Left ventricle myocardium inferior (tissue), 1 donor: Measurements from ENCODE around the gene CD63. TPM values are rescaled to one million over a fixed set of nuclear protein-coding genes. Genes with fewer than 3 reads are reported as not detected.
"Not testable (repeated sequence)": the region's sequence is repeated elsewhere in the genome, so short reads cannot be mapped to it uniquely, and the experiment has no call there.

Experiments
- DNase-seq: peaks from one replicate; pipeline ENCODE4 v3.0.0-alpha.2; 2020
- H3K27ac ChIP-seq: fragments of 200-600 bp; replicated peaks from 2 replicates; pipeline ENCODE4 v1.8.0; 2021
- H3K27me3 ChIP-seq: fragments of 200-600 bp; 2 replicates; pipeline ENCODE4 v1.8.0; 2021; ENCODE audit warnings: low read depth
- H3K36me3 ChIP-seq: fragments of 200-600 bp; 2 replicates; pipeline ENCODE4 v1.8.0; 2021
- H3K4me1 ChIP-seq: fragments of 200-600 bp; 2 replicates; pipeline ENCODE4 v1.8.0; 2021
- H3K4me3 ChIP-seq: fragments of 200-600 bp; 2 replicates; pipeline ENCODE4 v1.8.0; 2021; ENCODE audit warnings: mild to moderate bottlenecking, moderate library complexity
- H3K9me3 ChIP-seq: fragments of 200-600 bp; replicated peaks from 2 replicates; pipeline ENCODE4 v1.8.0; 2021
- intact Hi-C: fragments of 100-400 bp; cut with micrococcal nuclease; formaldehyde crosslinking; loops from one replicate; pipeline ENCODE4 v1.11.0; 2022
- total RNA-seq: library from RNA; stranded (reverse); fragmentation: NEBNext Ultra II Directional; extraction: Animal tissue kit (Norgen Biotek cat#: 25700); gene quantifications from one replicate; pipeline ENCODE4 v1.2.1, GENCODE V29; 2021
- TF ChIP-seq, protein P1 (sequence below): fragments of 200-600 bp; IDR thresholded peaks from 2 replicates; pipeline ENCODE4 v1.8.0; 2021; ENCODE audit warnings: antibody characterized with exemption, mild to moderate bottlenecking, borderline replicate concordance
- donor health status: DM: no; HTN: yes; CAD: no; lungs with severe emphysema.

The CD63 gene
- total RNA-seq, 1 donor from 2014 or later = 705 TPM

DNA sequence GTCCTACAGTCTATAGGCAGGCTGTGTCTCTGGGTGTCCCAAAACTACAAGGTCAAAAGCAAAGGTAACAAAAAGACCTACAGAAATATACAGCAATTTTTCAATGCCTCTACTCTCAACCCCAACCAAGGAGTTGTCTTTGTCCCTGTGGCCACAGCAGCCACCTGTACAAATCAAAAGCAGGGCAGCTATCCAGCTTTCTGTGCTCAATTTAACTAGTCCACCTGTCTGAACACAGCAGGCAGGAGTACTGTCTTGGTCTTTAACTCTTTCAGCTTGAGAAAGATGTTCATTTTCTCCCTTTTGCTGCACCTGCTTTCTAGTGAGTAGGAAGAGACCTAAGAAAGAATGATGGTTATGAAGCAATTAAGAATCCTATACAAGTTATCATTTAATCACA lies 33.8 kb upstream of the CD63 start:
- H3K9me3 ChIP-seq = no peaks in the 10 kb centered on the region
- H3K4me3 ChIP-seq = no peak overlapping the region
- TF ChIP-seq, protein P1, sequence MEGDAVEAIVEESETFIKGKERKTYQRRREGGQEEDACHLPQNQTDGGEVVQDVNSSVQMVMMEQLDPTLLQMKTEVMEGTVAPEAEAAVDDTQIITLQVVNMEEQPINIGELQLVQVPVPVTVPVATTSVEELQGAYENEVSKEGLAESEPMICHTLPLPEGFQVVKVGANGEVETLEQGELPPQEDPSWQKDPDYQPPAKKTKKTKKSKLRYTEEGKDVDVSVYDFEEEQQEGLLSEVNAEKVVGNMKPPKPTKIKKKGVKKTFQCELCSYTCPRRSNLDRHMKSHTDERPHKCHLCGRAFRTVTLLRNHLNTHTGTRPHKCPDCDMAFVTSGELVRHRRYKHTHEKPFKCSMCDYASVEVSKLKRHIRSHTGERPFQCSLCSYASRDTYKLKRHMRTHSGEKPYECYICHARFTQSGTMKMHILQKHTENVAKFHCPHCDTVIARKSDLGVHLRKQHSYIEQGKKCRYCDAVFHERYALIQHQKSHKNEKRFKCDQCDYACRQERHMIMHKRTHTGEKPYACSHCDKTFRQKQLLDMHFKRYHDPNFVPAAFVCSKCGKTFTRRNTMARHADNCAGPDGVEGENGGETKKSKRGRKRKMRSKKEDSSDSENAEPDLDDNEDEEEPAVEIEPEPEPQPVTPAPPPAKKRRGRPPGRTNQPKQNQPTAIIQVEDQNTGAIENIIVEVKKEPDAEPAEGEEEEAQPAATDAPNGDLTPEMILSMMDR = no peak
- no peaks in the 10 kb centered on the region for H3K4me1 ChIP-seq
- no peak overlapping the region for H3K27ac ChIP-seq
- DNase-seq = no peak
- peaks cover 49% of the 10 kb centered on the region for H3K36me3 ChIP-seq
- intact Hi-C loops = no loop called here
- H3K27me3 ChIP-seq = no peaks in the 10 kb centered on the region

DNA sequence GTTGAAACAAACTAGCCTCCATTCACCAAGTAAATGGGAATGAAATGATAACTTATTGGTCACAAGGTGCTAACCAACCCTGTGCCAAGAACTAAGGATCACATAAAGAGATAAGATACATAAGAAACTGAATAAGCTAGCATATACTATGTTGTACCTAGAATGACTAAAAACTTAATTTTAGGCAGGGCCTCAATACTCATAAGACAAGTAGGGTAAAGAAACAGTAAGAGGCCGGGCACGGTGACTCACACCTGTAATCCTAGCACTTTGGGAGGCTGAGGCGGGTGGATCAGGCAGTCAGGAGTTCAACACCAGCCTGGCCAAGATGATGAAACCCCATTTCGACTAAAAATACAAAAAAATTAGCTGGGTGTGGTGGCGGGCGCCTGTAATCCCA lies 31.9 kb upstream of the CD63 start:
- H3K4me1 ChIP-seq = no peaks in the 10 kb centered on the region
- H3K36me3 ChIP-seq = peaks cover 62% of the 10 kb centered on the region
- H3K9me3 ChIP-seq = no peaks in the 10 kb centered on the region
- TF ChIP-seq, protein P1 = no peak
- no peak for DNase-seq
- no peak overlapping the region for H3K27ac ChIP-seq
- no peak overlapping the region for H3K4me3 ChIP-seq
- intact Hi-C loops = no loop called here
- H3K27me3 ChIP-seq = no peaks in the 10 kb centered on the region

DNA sequence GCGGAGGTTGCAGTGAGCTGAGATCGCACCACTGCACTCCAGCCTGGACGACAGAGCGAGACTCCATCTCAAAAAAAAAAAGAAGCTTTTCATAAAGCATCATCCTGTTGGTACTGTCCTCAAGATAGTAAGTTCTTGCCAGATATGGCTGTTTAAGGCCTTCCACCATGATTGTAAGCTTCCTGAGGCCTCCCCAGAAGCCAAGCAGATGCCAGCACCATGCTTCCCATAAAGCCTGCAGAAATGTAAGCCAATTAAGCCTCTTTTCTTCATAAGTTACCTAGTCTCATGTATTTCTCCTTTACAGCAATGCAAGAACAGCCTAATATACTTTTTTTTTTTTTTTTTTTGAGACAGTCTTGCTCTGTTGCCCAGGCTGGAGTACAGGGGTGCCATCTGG lies 29.8 kb upstream of the CD63 start:
- intact Hi-C loops, H3K4me1 ChIP-seq, H3K27ac ChIP-seq, H3K9me3 ChIP-seq, H3K27me3 ChIP-seq, H3K4me3 ChIP-seq, DNase-seq: not testable (repeated sequence)
- peaks cover 79% of the 10 kb centered on the region for H3K36me3 ChIP-seq

DNA sequence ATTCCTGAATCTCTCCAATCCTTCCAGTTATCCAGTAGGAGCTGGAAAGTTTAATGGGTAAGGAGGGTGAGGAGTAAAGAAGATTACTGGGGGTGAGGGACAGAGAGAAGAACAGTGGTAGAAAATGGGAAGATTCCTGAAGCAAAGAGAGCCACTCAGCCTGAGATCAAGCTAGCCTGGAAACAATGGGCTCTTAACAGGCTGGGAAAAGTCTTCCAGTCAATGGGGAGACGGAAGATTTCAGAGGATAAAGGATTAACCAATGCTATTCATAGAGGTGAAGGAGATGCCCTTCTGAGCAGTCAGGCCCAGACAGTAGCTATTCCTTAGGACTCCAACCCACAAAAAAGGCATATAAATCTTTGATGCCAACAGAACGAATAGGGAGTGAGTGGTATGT lies 28.9 kb upstream of the CD63 start:
- H3K27me3 ChIP-seq = no peaks in the 10 kb centered on the region
- no peaks in the 10 kb centered on the region for H3K4me1 ChIP-seq
- no peak overlapping the region for H3K4me3 ChIP-seq
- H3K36me3 ChIP-seq = peaks cover 81% of the 10 kb centered on the region
- TF ChIP-seq, protein P1 = no peak
- intact Hi-C loops = no loop called here
- H3K27ac ChIP-seq = no peak overlapping the region
- H3K9me3 ChIP-seq = no peaks in the 10 kb centered on the region
- DNase-seq = no peak

DNA sequence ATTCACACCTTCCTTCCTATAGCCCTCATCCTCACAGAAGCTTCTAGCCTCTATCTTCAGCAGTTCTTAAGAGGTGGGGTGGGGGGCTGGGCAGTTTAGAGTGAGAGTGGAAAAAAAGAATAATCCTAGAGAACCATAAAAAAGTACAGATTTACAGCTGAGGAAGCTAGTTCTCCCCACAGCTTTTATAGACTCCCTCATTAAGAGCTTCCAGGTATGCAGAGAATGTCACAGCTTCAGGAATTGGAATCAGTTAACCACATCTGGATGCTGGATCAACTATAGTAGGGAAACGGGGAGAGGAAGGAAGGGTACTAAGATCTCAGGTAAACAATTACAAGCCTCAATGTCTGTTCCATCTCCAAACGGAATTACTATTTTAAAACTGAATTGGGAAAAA lies 26.4 kb upstream of the CD63 start:
- TF ChIP-seq, protein P1 = no peak
- Histone ChIP-seq H3K4me3 (no peak overlapping the region), H3K36me3 (peaks cover 88% of the 10 kb centered on the region), H3K27ac (no peak overlapping the region), H3K4me1 (no peaks in the 10 kb centered on the region), H3K9me3 (no peaks in the 10 kb centered on the region), H3K27me3 (no peaks in the 10 kb centered on the region)
- DNase-seq = no peak
- intact Hi-C loops = no loop called here

DNA sequence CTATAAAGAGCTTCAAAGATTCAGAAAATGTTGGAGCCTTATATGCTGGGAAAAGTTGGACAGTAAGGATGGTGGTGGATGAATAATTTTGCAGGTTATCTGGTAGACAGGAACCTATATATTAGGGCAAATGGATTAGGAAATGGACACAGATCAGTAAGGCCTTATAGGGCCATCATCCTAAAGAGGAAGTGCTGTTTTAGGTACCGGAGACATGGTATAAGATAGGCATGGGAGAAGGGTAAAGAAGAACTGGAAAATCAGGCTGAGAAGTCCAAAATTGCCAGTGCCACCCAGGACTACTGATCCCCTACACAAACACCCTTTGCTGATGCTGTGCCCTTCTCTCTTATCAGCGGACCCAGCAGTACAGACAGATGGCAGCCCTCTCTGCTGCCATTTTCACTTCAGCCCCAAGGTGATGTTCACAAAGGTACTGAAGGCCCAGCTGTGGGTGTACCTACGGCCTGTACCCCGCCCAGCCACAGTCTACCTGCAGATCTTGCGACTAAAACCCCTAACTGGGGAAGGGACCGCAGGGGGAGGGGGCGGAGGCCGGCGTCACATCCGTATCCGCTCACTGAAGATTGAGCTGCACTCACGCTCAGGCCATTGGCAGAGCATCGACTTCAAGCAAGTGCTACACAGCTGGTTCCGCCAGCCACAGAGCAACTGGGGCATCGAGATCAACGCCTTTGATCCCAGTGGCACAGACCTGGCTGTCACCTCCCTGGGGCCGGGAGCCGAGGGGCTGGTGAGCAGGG lies 19.6 kb upstream of the CD63 start:
- DNase-seq = no peak

More for the DNA sequence above, 19.6 kb upstream of the CD63 start:
- Histone ChIP-seq H3K27me3 (no peaks in the 10 kb centered on the region), H3K27ac (no peak overlapping the region), H3K4me1 (peaks cover 50% of the 10 kb centered on the region), H3K4me3 (no peak overlapping the region), H3K36me3 (peaks cover 24% of the 10 kb centered on the region), H3K9me3 (no peaks in the 10 kb centered on the region)
- TF ChIP-seq, protein P1 = no peak
- intact Hi-C loops = loop anchor here (10.0 kb wide), 1 partner anchor 46 kb away; no protein-coding TSS in a partner anchor
